Uterus (tissue), 2 donors: ENCODE results near the gene NKAPL.

ENCODE experiments used
- POLR2A ChIP-seq, 2 donors: fragments of 450-650 bp; IDR thresholded peaks; one replicate each; pipeline ENCODE4 v1.6.1; 2016; ENCODE audit warnings: antibody characterized with exemption in 2 of 2, mild to moderate bottlenecking in 1 of 2, moderate library complexity in 1 of 2
- TF ChIP-seq, protein P1 (sequence below), 4 experiments: fragments of 200-600 bp in 2 of 4; fragments of 450-650 bp in 2 of 4; sonication (generic) in 2 of 4; IDR thresholded peaks; one replicate each; pipeline ENCODE4 v1.5.1; 2016 to 2019; ENCODE audit warnings: antibody characterized with exemption in 4 of 4, mild to moderate bottlenecking in 2 of 4, moderate library complexity in 1 of 4

DNA sequence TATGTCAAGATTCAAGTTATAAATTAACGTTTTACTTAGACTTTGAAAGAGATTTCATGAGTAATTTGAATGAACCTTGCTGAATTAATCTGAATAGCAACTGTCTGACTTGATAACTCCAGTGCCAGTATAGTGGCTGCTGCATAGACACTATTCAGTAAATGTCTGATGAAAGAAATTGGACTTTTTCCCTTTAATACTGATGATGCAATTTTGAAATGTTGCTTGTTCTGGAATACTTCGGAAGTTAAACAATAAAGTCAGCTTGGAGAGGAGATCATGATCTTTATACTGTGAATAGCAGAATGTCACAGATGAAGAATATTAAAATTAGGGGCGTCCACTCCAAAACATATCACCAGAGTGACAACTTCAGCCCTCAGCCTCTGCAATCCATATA, 18.6 kb downstream of the NKAPL start:
- TF ChIP-seq, protein P1, sequence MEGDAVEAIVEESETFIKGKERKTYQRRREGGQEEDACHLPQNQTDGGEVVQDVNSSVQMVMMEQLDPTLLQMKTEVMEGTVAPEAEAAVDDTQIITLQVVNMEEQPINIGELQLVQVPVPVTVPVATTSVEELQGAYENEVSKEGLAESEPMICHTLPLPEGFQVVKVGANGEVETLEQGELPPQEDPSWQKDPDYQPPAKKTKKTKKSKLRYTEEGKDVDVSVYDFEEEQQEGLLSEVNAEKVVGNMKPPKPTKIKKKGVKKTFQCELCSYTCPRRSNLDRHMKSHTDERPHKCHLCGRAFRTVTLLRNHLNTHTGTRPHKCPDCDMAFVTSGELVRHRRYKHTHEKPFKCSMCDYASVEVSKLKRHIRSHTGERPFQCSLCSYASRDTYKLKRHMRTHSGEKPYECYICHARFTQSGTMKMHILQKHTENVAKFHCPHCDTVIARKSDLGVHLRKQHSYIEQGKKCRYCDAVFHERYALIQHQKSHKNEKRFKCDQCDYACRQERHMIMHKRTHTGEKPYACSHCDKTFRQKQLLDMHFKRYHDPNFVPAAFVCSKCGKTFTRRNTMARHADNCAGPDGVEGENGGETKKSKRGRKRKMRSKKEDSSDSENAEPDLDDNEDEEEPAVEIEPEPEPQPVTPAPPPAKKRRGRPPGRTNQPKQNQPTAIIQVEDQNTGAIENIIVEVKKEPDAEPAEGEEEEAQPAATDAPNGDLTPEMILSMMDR (IDR thresholded peaks at IDR 0.05): no peak
- TF ChIP-seq POLR2A (IDR thresholded peaks at IDR 0.05): no peak
